Measurements from ENCODE around the gene SHISAL2B.

Gene SHISAL2B

GRCh38 chr5:64665243-64665642 lies 25.1 kb upstream of the SHISAL2B start:
- no peak for TF ChIP-seq CTCF (IDR thresholded peaks at IDR 0.05)
- no peak overlapping the region for H3K4me2 ChIP-seq (ENCODE audit: low read length)
- no peak overlapping the region for H3K27ac ChIP-seq
- no peak overlapping the region for H3K4me3 ChIP-seq (ENCODE audit: low read depth, low read length)
- H3K4me1 ChIP-seq, result no peaks in the 10 kb centered on the region
- H3K79me2 ChIP-seq, result no peaks in the 10 kb centered on the region
- no peaks in the 10 kb centered on the region for H3K9me3 ChIP-seq (ENCODE audit: control insufficient read depth, low read length)
- H3K27me3 ChIP-seq (ENCODE audit: control insufficient read depth, insufficient read depth, low read length), result no peaks in the 10 kb centered on the region
- no peak overlapping the region for H2AFZ ChIP-seq
- no peaks in the 10 kb centered on the region for H3K36me3 ChIP-seq (ENCODE audit: control insufficient read depth, insufficient read depth, low read length)
- no peak overlapping the region for H3K9ac ChIP-seq

GRCh38 chr5:64666078-64666477 lies 24.2 kb upstream of the SHISAL2B start:
- Histone ChIP-seq H3K79me2 (no peaks in the 10 kb centered on the region), H2AFZ (no peak overlapping the region), H3K27me3 (ENCODE audit: control insufficient read depth, insufficient read depth, low read length) (no peaks in the 10 kb centered on the region), H3K9ac (no peak overlapping the region), H3K27ac (no peak overlapping the region), H3K9me3 (ENCODE audit: control insufficient read depth, low read length) (no peaks in the 10 kb centered on the region), H3K4me3 (ENCODE audit: low read depth, low read length) (no peak overlapping the region), H3K4me1 (no peaks in the 10 kb centered on the region), H3K4me2 (ENCODE audit: low read length) (no peak overlapping the region), H3K36me3 (ENCODE audit: control insufficient read depth, insufficient read depth, low read length) (no peaks in the 10 kb centered on the region)
- TF ChIP-seq CTCF (IDR thresholded peaks at IDR 0.05), result no peak

GRCh38 chr5:64667068-64667467 lies 23.2 kb upstream of the SHISAL2B start:
- Histone ChIP-seq H3K4me2 (ENCODE audit: low read length) (no peak overlapping the region), H3K27ac (no peak overlapping the region), H3K9me3 (ENCODE audit: control insufficient read depth, low read length) (no peaks in the 10 kb centered on the region), H3K9ac (no peak overlapping the region), H3K4me3 (ENCODE audit: low read depth, low read length) (no peak overlapping the region), H3K4me1 (no peaks in the 10 kb centered on the region), H3K27me3 (ENCODE audit: control insufficient read depth, insufficient read depth, low read length) (no peaks in the 10 kb centered on the region), H3K79me2 (no peaks in the 10 kb centered on the region), H3K36me3 (ENCODE audit: control insufficient read depth, insufficient read depth, low read length) (no peaks in the 10 kb centered on the region), H2AFZ (no peak overlapping the region)
- TF ChIP-seq CTCF (IDR thresholded peaks at IDR 0.05), result no peak

- Histone ChIP-seq H3K4me3 (ENCODE audit: low read depth, low read length) (no peak overlapping the region), H3K27me3 (ENCODE audit: control insufficient read depth, insufficient read depth, low read length) (no peaks in the 10 kb centered on the region), H3K4me1 (no peaks in the 10 kb centered on the region), H3K27ac (no peak overlapping the region), H3K9ac (no peak overlapping the region), H3K9me3 (ENCODE audit: control insufficient read depth, low read length) (no peaks in the 10 kb centered on the region), H2AFZ (no peak overlapping the region), H3K36me3 (ENCODE audit: control insufficient read depth, insufficient read depth, low read length) (no peaks in the 10 kb centered on the region), H3K4me2 (ENCODE audit: low read length) (no peak overlapping the region), H3K79me2 (no peaks in the 10 kb centered on the region)
- TF ChIP-seq CTCF (IDR thresholded peaks at IDR 0.05), result no peak
Measured at GRCh38 chr5:64670277-64670676, 20.0 kb upstream of the SHISAL2B start.

- no peaks in the 10 kb centered on the region for H3K9me3 ChIP-seq (ENCODE audit: control insufficient read depth, low read length)
- no peak overlapping the region for H3K4me2 ChIP-seq (ENCODE audit: low read length)
- no peaks in the 10 kb centered on the region for H3K79me2 ChIP-seq
- H3K4me3 ChIP-seq (ENCODE audit: low read depth, low read length), result no peak overlapping the region
- H3K27me3 ChIP-seq (ENCODE audit: control insufficient read depth, insufficient read depth, low read length), result no peaks in the 10 kb centered on the region
- no peak for TF ChIP-seq CTCF (IDR thresholded peaks at IDR 0.05)
- no peaks in the 10 kb centered on the region for H3K36me3 ChIP-seq (ENCODE audit: control insufficient read depth, insufficient read depth, low read length)
- no peaks in the 10 kb centered on the region for H3K4me1 ChIP-seq
- H3K27ac ChIP-seq, result no peak overlapping the region
- no peak overlapping the region for H3K9ac ChIP-seq
- H2AFZ ChIP-seq, result no peak overlapping the region
Measured at GRCh38 chr5:64671678-64672077, 18.6 kb upstream of the SHISAL2B start.
